PC-3 (cell line): ENCODE results near the gene ASTN2.

ENCODE experiments used
- EZH2phosphoT487 ChIP-seq: fragments of 300-600 bp; sonication (generic); IDR thresholded peaks from 2 replicates; pipeline ENCODE4 v1.6.1; 2018; ENCODE audit warnings: mild to moderate bottlenecking, antibody characterized with exemption, low read length, borderline replicate concordance
- TF ChIP-seq, protein P1 (sequence below): fragments of 300-600 bp; sonication (generic); conservative IDR thresholded peaks from 2 replicates; pipeline ENCODE4 v1.5.1; 2017; ENCODE audit warnings: antibody characterized with exemption, low read depth, mild to moderate bottlenecking, low read length

DNA sequence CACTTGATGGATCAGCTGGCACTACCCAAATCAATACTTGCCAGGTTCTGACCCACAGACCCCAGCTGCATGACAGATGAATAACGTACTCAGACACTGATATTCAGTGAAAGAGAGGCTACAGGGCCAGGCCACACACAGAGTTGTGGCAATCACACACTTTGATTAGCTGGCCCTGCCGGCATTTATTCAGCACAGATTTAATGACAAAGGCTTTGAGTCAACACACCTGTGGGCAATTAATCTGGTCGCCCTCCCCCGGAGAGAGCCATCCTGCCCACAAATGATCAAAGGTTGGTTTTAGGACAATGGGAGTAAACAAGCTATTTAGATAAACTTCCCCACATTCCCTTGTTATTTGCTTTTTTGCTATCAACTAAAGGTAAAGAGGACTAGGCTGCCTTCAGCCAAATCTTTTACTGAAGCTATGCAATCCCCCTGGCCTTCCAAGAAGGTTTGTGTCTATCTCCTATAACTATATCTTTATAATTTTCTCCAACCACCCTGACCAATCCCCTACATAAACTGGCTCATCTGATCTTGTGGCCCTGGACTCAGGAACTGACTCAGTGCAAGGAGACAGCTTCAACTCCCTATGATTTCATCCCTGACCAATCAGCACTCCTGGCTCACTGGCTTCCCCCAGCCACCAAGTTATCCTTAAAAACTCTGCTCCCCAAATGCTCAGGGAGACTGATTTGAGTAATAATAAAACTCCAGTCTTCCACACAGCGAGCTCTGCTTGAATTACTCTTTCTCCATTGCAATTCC, 740.5 kb downstream of the ASTN2 start:
- TF ChIP-seq, protein P1, sequence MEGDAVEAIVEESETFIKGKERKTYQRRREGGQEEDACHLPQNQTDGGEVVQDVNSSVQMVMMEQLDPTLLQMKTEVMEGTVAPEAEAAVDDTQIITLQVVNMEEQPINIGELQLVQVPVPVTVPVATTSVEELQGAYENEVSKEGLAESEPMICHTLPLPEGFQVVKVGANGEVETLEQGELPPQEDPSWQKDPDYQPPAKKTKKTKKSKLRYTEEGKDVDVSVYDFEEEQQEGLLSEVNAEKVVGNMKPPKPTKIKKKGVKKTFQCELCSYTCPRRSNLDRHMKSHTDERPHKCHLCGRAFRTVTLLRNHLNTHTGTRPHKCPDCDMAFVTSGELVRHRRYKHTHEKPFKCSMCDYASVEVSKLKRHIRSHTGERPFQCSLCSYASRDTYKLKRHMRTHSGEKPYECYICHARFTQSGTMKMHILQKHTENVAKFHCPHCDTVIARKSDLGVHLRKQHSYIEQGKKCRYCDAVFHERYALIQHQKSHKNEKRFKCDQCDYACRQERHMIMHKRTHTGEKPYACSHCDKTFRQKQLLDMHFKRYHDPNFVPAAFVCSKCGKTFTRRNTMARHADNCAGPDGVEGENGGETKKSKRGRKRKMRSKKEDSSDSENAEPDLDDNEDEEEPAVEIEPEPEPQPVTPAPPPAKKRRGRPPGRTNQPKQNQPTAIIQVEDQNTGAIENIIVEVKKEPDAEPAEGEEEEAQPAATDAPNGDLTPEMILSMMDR: no peak
- TF ChIP-seq EZH2phosphoT487: no peak
